Measurements from ENCODE around the gene TSHB.

The TSHB gene

GRCh38 chr1:115046751-115047150, 17.1 kb downstream of the TSHB start:
- no peak for DNase-seq (ENCODE audit: low read depth)
- no peak for TF ChIP-seq MAX (IDR thresholded peaks at IDR 0.05; ENCODE audit: low read depth, low read length)
- TF ChIP-seq MYC (IDR thresholded peaks at IDR 0.05; ENCODE audit: low read depth, low read length), result no peak
- no peak for TF ChIP-seq POLR2A (IDR thresholded peaks at IDR 0.05; ENCODE audit: extremely low read depth, insufficient read length)
- no peak for TF ChIP-seq CTCF (IDR thresholded peaks at IDR 0.05; ENCODE audit: low read depth, low read length)

GRCh38 chr1:115051850-115052249, 22.2 kb downstream of the TSHB start:
- no peak for DNase-seq (ENCODE audit: low read depth)

More at GRCh38 chr1:115046751-115047150, 17.1 kb downstream of the TSHB start:
- H3K4me3 ChIP-seq (ENCODE audit: low read depth, low read length), result no peak overlapping the region

GRCh38 chr1:115052454-115053083, 22.9 kb downstream of the TSHB start:
- no peak overlapping the region for H3K4me3 ChIP-seq (ENCODE audit: low read depth, low read length)
- DNase-seq (ENCODE audit: low read depth), result peak; percentile 62
- TF ChIP-seq MYC (IDR thresholded peaks at IDR 0.05; ENCODE audit: low read depth, low read length) (no peak), CTCF (IDR thresholded peaks at IDR 0.05; ENCODE audit: low read depth, low read length) (peak; percentile 77)

More at GRCh38 chr1:115051850-115052249, 22.2 kb downstream of the TSHB start:
- no peak overlapping the region for H3K4me3 ChIP-seq (ENCODE audit: low read depth, low read length)
- TF ChIP-seq MAX (IDR thresholded peaks at IDR 0.05; ENCODE audit: low read depth, low read length), result no peak
- TF ChIP-seq POLR2A (IDR thresholded peaks at IDR 0.05; ENCODE audit: extremely low read depth, insufficient read length), result no peak
- TF ChIP-seq CTCF (IDR thresholded peaks at IDR 0.05; ENCODE audit: low read depth, low read length), result no peak
- no peak for TF ChIP-seq MYC (IDR thresholded peaks at IDR 0.05; ENCODE audit: low read depth, low read length)

GRCh38 chr1:115056395-115056798, 26.8 kb downstream of the TSHB start:
- no peak overlapping the region for H3K4me3 ChIP-seq (ENCODE audit: low read depth, low read length)
- no peak for DNase-seq (ENCODE audit: low read depth)

GRCh38 chr1:115057661-115058254, 28.1 kb downstream of the TSHB start:
- no peak overlapping the region for H3K4me3 ChIP-seq (ENCODE audit: low read depth, low read length)
- no peak for DNase-seq (ENCODE audit: low read depth)
- no peak for TF ChIP-seq POLR2A (IDR thresholded peaks at IDR 0.05; ENCODE audit: extremely low read depth, insufficient read length)
- TF ChIP-seq CTCF (IDR thresholded peaks at IDR 0.05; ENCODE audit: low read depth, low read length), result no peak
- TF ChIP-seq MAX (IDR thresholded peaks at IDR 0.05; ENCODE audit: low read depth, low read length), result no peak
- TF ChIP-seq MYC (IDR thresholded peaks at IDR 0.05; ENCODE audit: low read depth, low read length), result no peak

More at GRCh38 chr1:115056395-115056798, 26.8 kb downstream of the TSHB start:
- no peak for TF ChIP-seq CTCF (IDR thresholded peaks at IDR 0.05; ENCODE audit: low read depth, low read length)

- no peak overlapping the region for H3K4me3 ChIP-seq (ENCODE audit: low read depth, low read length)
- TF ChIP-seq MYC (IDR thresholded peaks at IDR 0.05; ENCODE audit: low read depth, low read length), result no peak
- TF ChIP-seq CTCF (IDR thresholded peaks at IDR 0.05; ENCODE audit: low read depth, low read length), result no peak
- no peak for DNase-seq (ENCODE audit: low read depth)
Observed at GRCh38 chr1:115059316-115059715, 29.7 kb downstream of the TSHB start.

All from NB4 (cell line).